ENCODE data around the gene FBXW7. TPM values are rescaled to one million over a fixed set of nuclear protein-coding genes. Genes with fewer than 3 reads are reported as not detected.

Gene FBXW7
- polyA plus RNA-seq, 2 of the 4 experiments (the other 2 are of a cell fraction): 7.2 to 12.5 TPM

GRCh38 chr4:152558396-152558795 lies 22.5 kb upstream of the FBXW7 start:
- no peaks in the 10 kb centered on the region for H3K4me1 ChIP-seq
- no peaks in the 10 kb centered on the region for H3K9me3 ChIP-seq
- no peak overlapping the region for H3K4me3 ChIP-seq
- no peak overlapping the region for H3K27ac ChIP-seq
- FAIRE-seq (no peak), DNase-seq (ENCODE audit: low read depth in 1 of 2, low spot score in 1 of 2) (no peak), ATAC-seq (no peak)
- POLR2A ChIA-PET: no interaction called here
- WGBS (ENCODE audit: missing lambda C conversion rate): 50% methylated on average over 1 of the region's 1 CpG
- no peak for TF ChIP-seq HES2 (IDR thresholded peaks at IDR 0.05)
- no peak for TF ChIP-seq SREBF2 (IDR thresholded peaks at IDR 0.05)
- TF ChIP-seq KDM1A (IDR thresholded peaks at IDR 0.05; ENCODE audit: low read depth): no peak
- TF ChIP-seq TFCP2L1 (CRISPR knock-in tag; IDR thresholded peaks at IDR 0.05): no peak
- no peak for TF ChIP-seq RAD21 (conservative IDR thresholded peaks at IDR 0.05 in 1 of 2, IDR thresholded peaks at IDR 0.05 in 1 of 2)
- TF ChIP-seq BHLHE40 (IDR thresholded peaks at IDR 0.05; ENCODE audit: low read depth, low read length): no peak
- TF ChIP-seq NPAS2 (CRISPR knock-in tag; IDR thresholded peaks at IDR 0.05; ENCODE audit: borderline replicate concordance): no peak
- no peak for TF ChIP-seq HMGXB4 (CRISPR knock-in tag; IDR thresholded peaks at IDR 0.05; ENCODE audit: borderline replicate concordance)
- TF ChIP-seq ZFP36 (IDR thresholded peaks at IDR 0.05; ENCODE audit: borderline replicate concordance, partially characterized antibody): no peak
- no peak for TF ChIP-seq FOXS1 (CRISPR knock-in tag; IDR thresholded peaks at IDR 0.05)
- no peak for TF ChIP-seq HEYL (CRISPR knock-in tag; IDR thresholded peaks at IDR 0.05)
- TF ChIP-seq EP300 (IDR thresholded peaks at IDR 0.05): no peak
- no peak overlapping the region for H3K4me2 ChIP-seq
- CTCF ChIA-PET: no interaction called here

- H3K4me3 ChIP-seq: no peak overlapping the region
- 65% methylated on average over 3 of the region's 3 CpGs for WGBS (ENCODE audit: missing lambda C conversion rate)
- ATAC-seq (no peak), DNase-seq (ENCODE audit: low read depth in 1 of 2, low spot score in 1 of 2) (no peak), FAIRE-seq (no peak)
- ChIA-PET CTCF (no interaction called here), POLR2A (no interaction called here)
- H3K4me2 ChIP-seq: no peak overlapping the region
- no peaks in the 10 kb centered on the region for H3K4me1 ChIP-seq
- H3K9me3 ChIP-seq: no peaks in the 10 kb centered on the region
- no peak overlapping the region for H3K27ac ChIP-seq
- no peak for TF ChIP-seq CHD4 (IDR thresholded peaks at IDR 0.05; ENCODE audit: borderline replicate concordance)
- no peak for TF ChIP-seq HOXB5 (CRISPR knock-in tag; IDR thresholded peaks at IDR 0.05)
- no peak for TF ChIP-seq FOSB (CRISPR knock-in tag; IDR thresholded peaks at IDR 0.05)
- no peak for TF ChIP-seq RCOR1 (IDR thresholded peaks at IDR 0.05; ENCODE audit: low read depth, low read length)
- no peak for TF ChIP-seq ZFP36 (IDR thresholded peaks at IDR 0.05; ENCODE audit: borderline replicate concordance, partially characterized antibody)
- no peak for TF ChIP-seq SMC3 (IDR thresholded peaks at IDR 0.05)
- no peak for TF ChIP-seq KDM5A (IDR thresholded peaks at IDR 0.05)
- TF ChIP-seq EP300 (IDR thresholded peaks at IDR 0.05): no peak
- no peak for TF ChIP-seq ESRRA (IDR thresholded peaks at IDR 0.05; ENCODE audit: borderline replicate concordance, low read length)
- TF ChIP-seq BHLHE40 (IDR thresholded peaks at IDR 0.05; ENCODE audit: low read depth, low read length): no peak
- no peak for TF ChIP-seq E2F6 (IDR thresholded peaks at IDR 0.05; ENCODE audit: borderline replicate concordance, low read depth)
Observed at GRCh38 chr4:152556834-152557233, 20.9 kb upstream of the FBXW7 start.

GRCh38 chr4:152556283-152556682 lies 20.4 kb upstream of the FBXW7 start:
- ChIA-PET POLR2A (no interaction called here), CTCF (no interaction called here)
- no peak overlapping the region for H3K4me2 ChIP-seq
- no peak for TF ChIP-seq KDM5A (IDR thresholded peaks at IDR 0.05)
- TF ChIP-seq ZC3H11A (IDR thresholded peaks at IDR 0.05): no peak
- no peak for TF ChIP-seq HMGXB4 (CRISPR knock-in tag; IDR thresholded peaks at IDR 0.05; ENCODE audit: borderline replicate concordance)
- TF ChIP-seq HOXB5 (CRISPR knock-in tag; IDR thresholded peaks at IDR 0.05): no peak
- TF ChIP-seq SMC3 (IDR thresholded peaks at IDR 0.05): no peak
- TF ChIP-seq ELK1 (IDR thresholded peaks at IDR 0.05; ENCODE audit: low read depth, low read length): no peak
- TF ChIP-seq CTCF (IDR thresholded peaks at IDR 0.05): no peak
- no peak for TF ChIP-seq HES2 (IDR thresholded peaks at IDR 0.05)
- no peak for TF ChIP-seq POLR2A (IDR thresholded peaks at IDR 0.05; ENCODE audit: low read length)
- TF ChIP-seq MYC (IDR thresholded peaks at IDR 0.05; ENCODE audit: borderline replicate concordance, low read length): no peak
- no peak overlapping the region for H3K27ac ChIP-seq
- FAIRE-seq (no peak), DNase-seq (ENCODE audit: low read depth in 1 of 2, low spot score in 1 of 2) (no peak), ATAC-seq (no peak)
- H3K4me1 ChIP-seq: no peaks in the 10 kb centered on the region
- no peak overlapping the region for H3K4me3 ChIP-seq
- no peaks in the 10 kb centered on the region for H3K9me3 ChIP-seq
- 78% methylated on average over 5 of the region's 5 CpGs for WGBS (ENCODE audit: missing lambda C conversion rate)

Measured in A549 (cell line).